GM12864 (cell line): ENCODE results near the gene SAG.
A peak's percentile ranks its signal among the peaks of the same experiment; 100 is the strongest.
"Not testable (repeated sequence)": the region's sequence is repeated elsewhere in the genome, so short reads cannot be mapped to it uniquely, and the experiment has no call there.

ENCODE experiments used
- DNase-seq: peaks from one replicate; pipeline ENCODE4 v3.0.0-alpha.2; 2011; ENCODE audit warnings: low read depth
- H3K4me3 ChIP-seq: 2 replicates; pipeline ENCODE4 v1.5.1; 2011; ENCODE audit warnings: mild to moderate bottlenecking, low read depth, low read length, control low read depth
- TF ChIP-seq, protein P1 (sequence below): IDR thresholded peaks from 2 replicates; pipeline ENCODE4 v1.5.1; 2011; ENCODE audit warnings: low read depth, mild to moderate bottlenecking, moderate library complexity, low read length, control low read depth, inconsistent platforms; ENCODE audit errors: missing control alignments

SAG gene

DNA sequence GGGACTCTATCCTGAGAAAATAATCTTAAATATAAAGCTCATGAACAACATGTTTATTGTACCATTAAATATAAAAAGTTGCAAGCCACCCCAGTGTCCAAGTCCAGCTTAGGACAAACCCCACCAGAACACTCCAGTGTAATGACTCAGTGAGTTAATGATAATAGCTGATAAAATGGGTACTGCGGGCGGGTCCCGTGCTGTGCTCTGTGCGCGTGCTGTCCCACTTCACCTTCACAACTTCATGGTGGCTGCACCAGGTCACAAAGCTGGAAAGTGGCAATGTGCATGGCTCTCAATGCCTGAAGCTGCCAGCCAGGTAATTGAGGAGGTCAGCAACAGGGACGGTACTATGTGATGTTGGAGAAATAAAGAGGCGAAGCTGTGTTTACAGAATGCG lies 65.2 kb downstream of the SAG start:
- TF ChIP-seq, protein P1, sequence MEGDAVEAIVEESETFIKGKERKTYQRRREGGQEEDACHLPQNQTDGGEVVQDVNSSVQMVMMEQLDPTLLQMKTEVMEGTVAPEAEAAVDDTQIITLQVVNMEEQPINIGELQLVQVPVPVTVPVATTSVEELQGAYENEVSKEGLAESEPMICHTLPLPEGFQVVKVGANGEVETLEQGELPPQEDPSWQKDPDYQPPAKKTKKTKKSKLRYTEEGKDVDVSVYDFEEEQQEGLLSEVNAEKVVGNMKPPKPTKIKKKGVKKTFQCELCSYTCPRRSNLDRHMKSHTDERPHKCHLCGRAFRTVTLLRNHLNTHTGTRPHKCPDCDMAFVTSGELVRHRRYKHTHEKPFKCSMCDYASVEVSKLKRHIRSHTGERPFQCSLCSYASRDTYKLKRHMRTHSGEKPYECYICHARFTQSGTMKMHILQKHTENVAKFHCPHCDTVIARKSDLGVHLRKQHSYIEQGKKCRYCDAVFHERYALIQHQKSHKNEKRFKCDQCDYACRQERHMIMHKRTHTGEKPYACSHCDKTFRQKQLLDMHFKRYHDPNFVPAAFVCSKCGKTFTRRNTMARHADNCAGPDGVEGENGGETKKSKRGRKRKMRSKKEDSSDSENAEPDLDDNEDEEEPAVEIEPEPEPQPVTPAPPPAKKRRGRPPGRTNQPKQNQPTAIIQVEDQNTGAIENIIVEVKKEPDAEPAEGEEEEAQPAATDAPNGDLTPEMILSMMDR: no peak
- no peak for DNase-seq

DNA sequence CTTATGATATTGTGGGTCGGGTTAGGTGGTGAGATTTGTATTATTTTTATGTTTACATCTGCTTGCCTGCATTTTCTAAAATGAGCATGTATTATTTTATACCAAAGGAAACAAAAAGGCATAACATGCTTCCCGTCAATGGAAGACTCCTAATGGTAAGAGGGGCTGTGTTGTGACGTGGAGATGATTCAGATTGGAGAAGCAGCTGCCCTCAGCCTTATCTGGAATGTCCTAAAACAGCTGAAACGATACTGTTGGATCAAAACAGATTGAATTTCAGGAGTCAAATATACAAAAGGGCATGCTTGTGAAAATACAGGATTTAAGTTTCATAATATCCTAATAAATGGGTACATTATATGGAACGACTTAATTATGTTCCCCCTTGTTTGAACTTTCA lies 65.7 kb downstream of the SAG start:
- no peak for DNase-seq
- H3K4me3 ChIP-seq: no peak overlapping the region
- TF ChIP-seq, protein P1: no peak

More for the DNA sequence above, 65.2 kb downstream of the SAG start:
- no peak overlapping the region for H3K4me3 ChIP-seq

DNA sequence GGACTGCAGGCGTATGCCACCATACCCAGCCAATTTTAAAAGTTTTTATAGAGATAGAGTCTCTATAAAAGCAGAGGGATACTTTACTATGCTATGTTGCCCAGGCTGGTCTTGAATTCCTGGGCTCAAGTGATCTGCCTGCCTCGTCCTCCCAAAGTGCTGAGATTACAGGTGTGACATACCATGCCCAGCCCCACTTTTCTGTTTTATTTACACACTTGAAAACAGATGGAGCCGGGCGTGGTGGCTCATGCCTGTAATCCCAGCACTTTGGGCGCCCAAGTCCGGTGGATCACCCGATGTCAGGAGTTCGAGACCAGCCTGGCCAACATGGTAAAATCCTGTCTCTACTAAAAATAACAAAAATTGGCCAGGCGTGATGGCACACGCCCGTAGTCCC lies 67.2 kb downstream of the SAG start:
- DNase-seq, H3K4me3 ChIP-seq: not testable (repeated sequence)

DNA sequence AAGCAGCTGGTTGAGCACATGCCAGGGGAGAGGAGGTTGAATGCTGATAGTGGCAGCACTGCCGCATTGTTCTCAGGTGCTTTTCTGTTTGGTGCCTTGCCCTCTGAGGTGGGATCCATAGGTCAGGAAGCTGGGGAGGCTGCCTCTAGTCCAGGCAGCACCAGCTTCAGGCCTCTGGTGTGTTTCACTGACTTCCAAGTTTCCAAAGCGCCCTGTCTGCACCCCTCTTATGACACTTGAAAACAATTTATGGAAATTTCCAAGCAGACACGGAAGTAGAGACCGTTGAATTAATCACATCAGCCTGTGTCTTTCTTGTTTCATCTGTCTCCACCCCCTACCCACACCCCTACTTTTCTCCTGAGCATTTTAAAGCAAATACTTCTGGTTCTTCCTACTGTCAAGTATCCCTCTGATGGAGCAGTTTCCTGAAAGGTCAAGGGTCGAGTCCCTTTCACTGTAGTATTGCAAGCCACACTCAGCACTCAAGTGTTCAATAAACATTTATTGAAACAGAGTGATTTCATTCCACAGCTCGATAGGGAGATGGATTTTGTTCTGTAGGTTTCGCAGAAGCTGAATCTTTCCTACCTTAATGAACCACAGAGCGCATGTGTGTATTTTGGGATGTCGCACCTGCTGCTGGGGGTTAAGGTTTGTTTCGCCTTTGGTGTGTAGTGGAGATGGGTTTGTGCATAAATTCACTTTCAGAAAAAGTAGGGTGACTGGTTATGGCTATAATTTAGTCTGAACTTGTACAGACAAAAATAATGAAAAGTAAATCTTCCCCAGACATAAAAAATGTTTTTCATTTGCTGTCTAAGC lies 68.1 kb downstream of the SAG start:
- DNase-seq: no peak
- no peak overlapping the region for H3K4me3 ChIP-seq
- TF ChIP-seq, protein P1: no peak

DNA sequence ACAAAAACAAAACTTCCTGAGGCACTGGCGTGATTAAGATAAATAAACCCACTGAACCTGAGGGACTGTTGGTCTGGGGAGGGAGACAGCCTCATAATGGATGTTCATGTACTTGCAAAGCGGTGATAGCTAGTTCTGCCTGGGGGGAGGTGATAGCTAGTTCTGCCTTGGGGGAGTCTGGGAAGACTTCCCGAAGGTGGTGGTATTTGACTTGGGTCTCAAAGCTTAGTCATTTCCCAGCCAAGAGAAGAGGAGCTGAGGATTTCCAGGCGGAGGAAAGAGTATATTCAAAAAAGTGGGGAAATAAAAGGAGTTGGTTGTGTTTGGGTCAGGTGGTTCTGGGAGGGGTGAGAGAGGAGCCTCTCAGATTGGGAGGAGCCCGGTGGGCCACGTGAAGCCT lies 71.4 kb downstream of the SAG start:
- TF ChIP-seq, protein P1: no peak
- H3K4me3 ChIP-seq: no peak overlapping the region
- no peak for DNase-seq

DNA sequence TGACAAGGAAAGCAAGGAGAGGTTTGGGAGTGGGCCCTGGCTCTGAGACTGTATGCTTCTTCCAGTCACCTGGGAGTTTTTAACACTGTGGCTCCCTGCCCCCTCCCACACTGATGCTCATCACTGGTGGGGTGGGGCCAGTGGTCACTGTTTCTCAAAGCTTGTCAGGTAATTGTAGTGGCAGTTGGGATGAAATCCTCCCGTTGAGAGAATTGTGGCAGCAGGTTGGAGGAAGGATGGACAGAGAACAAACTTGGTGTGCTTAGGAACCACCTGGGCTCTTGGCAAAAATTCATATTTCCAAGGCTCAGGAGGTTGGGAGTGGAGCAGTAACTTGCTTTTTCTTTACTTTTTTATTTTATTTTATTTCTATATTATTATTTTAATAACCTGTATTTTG lies 71.8 kb downstream of the SAG start:
- TF ChIP-seq, protein P1: no peak
- no peak for DNase-seq
- no peak overlapping the region for H3K4me3 ChIP-seq

DNA sequence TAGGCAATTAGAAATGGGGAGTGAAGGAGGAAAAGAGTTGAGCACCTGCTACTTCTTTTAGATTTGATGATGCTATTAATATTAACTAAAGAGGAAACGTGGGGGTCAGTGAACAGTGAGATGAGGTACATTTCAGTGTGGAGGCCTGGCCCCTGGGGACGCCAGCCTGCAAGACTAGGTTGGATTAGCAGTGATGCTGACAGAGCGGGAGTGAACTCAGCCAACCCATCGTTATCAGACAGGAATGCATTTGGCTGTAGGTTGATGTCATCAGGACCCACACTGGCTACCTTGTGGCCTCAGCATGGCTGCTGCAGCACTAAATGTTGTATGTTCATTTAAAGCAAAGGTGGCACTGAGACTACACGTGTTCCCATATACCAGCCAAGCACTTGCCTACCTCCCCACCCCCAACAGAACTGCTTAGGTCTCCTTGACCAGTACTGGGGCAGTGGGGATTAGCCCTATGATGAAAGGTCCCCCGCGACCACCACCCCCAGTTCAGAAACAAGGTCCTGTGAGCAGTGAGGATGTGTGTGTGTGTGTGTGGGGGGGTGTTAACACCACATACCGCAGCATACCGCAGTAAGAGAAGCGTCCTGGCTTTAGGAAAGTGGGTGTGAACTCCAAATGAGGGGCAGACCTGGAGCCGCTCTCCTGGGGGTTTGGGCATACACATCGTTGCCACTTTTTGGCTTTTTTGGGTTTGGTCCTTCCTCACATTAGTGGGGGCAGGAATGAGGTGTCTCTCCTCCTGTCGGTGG lies 72.7 kb downstream of the SAG start:
- TF ChIP-seq, protein P1: no peak
- peak overlapping the region; percentile 6; the same call in 1 of the 2 replicates for H3K4me3 ChIP-seq
- DNase-seq: no peak
